HG03060 (cell line): ENCODE measurements around the gene WWOX.

Source experiments
- ATAC-seq: cut with Tn5 transposase; IDR thresholded peaks from one replicate; pipeline ENCODE4 v1.9.1; 2021; ENCODE audit warnings: low read depth, moderate number of reproducible peaks; ENCODE audit not compliant: unreplicated experiment

The WWOX gene

GRCh38 chr16:79183571-79183970, 1084.1 kb downstream of the WWOX start:
- ATAC-seq: no peak

- ATAC-seq: no peak
These were observed 1085.1 kb downstream of the WWOX start for GRCh38 chr16:79184464-79185030.

- ATAC-seq: no peak
These were observed 1086.3 kb downstream of the WWOX start for GRCh38 chr16:79185711-79186110.

GRCh38 chr16:79186196-79186595, 1086.7 kb downstream of the WWOX start:
- no peak for ATAC-seq

- ATAC-seq: no peak
These were observed 1088.8 kb downstream of the WWOX start for GRCh38 chr16:79188115-79188738.

- no peak for ATAC-seq
These were observed 1089.3 kb downstream of the WWOX start for GRCh38 chr16:79188739-79189122.

GRCh38 chr16:79190542-79190941, 1091.1 kb downstream of the WWOX start:
- ATAC-seq: no peak

GRCh38 chr16:79191933-79192332, 1092.5 kb downstream of the WWOX start:
- no peak for ATAC-seq

GRCh38 chr16:79192904-79193303, 1093.5 kb downstream of the WWOX start:
- ATAC-seq: no peak

GRCh38 chr16:79194291-79194690, 1094.8 kb downstream of the WWOX start:
- ATAC-seq: no peak

- no peak for ATAC-seq
These were observed 1096.5 kb downstream of the WWOX start for GRCh38 chr16:79195938-79196337.

- ATAC-seq: no peak
These were observed 1102.0 kb downstream of the WWOX start for GRCh38 chr16:79201436-79201835.

- ATAC-seq: no peak
These were observed 1103.5 kb downstream of the WWOX start for GRCh38 chr16:79202977-79203376.

- no peak for ATAC-seq
These were observed 1105.0 kb downstream of the WWOX start for GRCh38 chr16:79204486-79204885.

- ATAC-seq: no peak
These were observed 1107.4 kb downstream of the WWOX start for GRCh38 chr16:79206889-79207288.

GRCh38 chr16:79209308-79209707, 1109.9 kb downstream of the WWOX start:
- no peak for ATAC-seq

GRCh38 chr16:79210607-79211006, 1111.2 kb downstream of the WWOX start:
- ATAC-seq: no peak

- ATAC-seq: no peak
These were observed 1112.1 kb downstream of the WWOX start for GRCh38 chr16:79211586-79211985.

GRCh38 chr16:79212114-79212791, 1112.8 kb downstream of the WWOX start:
- ATAC-seq: no peak

GRCh38 chr16:79213214-79213613, 1113.8 kb downstream of the WWOX start:
- no peak for ATAC-seq

- no peak for ATAC-seq
These were observed 1115.8 kb downstream of the WWOX start for GRCh38 chr16:79215289-79215688.

GRCh38 chr16:79217375-79218011, 1118.0 kb downstream of the WWOX start:
- no peak for ATAC-seq
